H1 (cell line): Measurements from ENCODE around the gene TCHP. TPM values are rescaled to one million over a fixed set of nuclear protein-coding genes. Genes with fewer than 3 reads are reported as not detected.

Source experiments
- CTCF ChIA-PET: fragments of 300-600 bp; sonication (Branson Sonifier 250); formaldehyde crosslinking; loops from one replicate; lab custom pipeline; 2021; ENCODE audit not compliant: partially characterized antibody; lab: Charles Lee
- POLR2A ChIA-PET: fragments of 300-600 bp; sonication (Branson Sonifier 250); formaldehyde crosslinking; loops from one replicate; lab custom pipeline; 2021; ENCODE audit warnings: inconsistent platforms; ENCODE audit not compliant: partially characterized antibody; lab: Charles Lee
- DNase-seq, 2 experiments: peaks; one replicate each; pipeline versions ENCODE4 v3.0.0 to v3.0.0-alpha.2; 2010 to 2022; ENCODE audit warnings: low spot score in 2 of 2, low read depth in 1 of 2, mixed read lengths in 1 of 2
- FAIRE-seq: peaks from 2 replicates; lab custom pipeline; 2011; peaks lifted over from hg19 to GRCh38; lab: Jason Lieb, UNC
- H2AFZ ChIP-seq: 2 replicates; pipeline ENCODE4 v1.8.1; 2012; ENCODE audit warnings: low read length, inconsistent platforms
- H2AK5ac ChIP-seq: 2 replicates; pipeline ENCODE4 v1.6.1; 2013; ENCODE audit warnings: low read depth, low read length
- H2BK120ac ChIP-seq: replicated peaks from 2 replicates; pipeline ENCODE3; 2013; ENCODE audit warnings: low read depth, low read length, inconsistent platforms
- H2BK12ac ChIP-seq: 2 replicates; pipeline ENCODE4 v1.6.1; 2013; ENCODE audit warnings: low read depth, low read length
- H2BK15ac ChIP-seq: 2 replicates; pipeline ENCODE4 v1.6.1; 2013; ENCODE audit warnings: low read length
- H2BK20ac ChIP-seq: 2 replicates; pipeline ENCODE4 v1.6.1; 2013; ENCODE audit warnings: low read length
- H2BK5ac ChIP-seq: 2 replicates; pipeline ENCODE4 v1.6.1; 2013; ENCODE audit warnings: low read depth, low read length
- H3K14ac ChIP-seq: 2 replicates; pipeline ENCODE4 v1.6.1; 2013; ENCODE audit warnings: inconsistent platforms; ENCODE audit not compliant: insufficient read length
- H3K18ac ChIP-seq: 2 replicates; pipeline ENCODE4 v1.6.1; 2013; ENCODE audit warnings: low read length; ENCODE audit errors: extremely low read depth
- H3K23ac ChIP-seq: 2 replicates; pipeline ENCODE4 v1.6.1; 2013; ENCODE audit warnings: inconsistent platforms; ENCODE audit not compliant: insufficient read length
- H3K23me2 ChIP-seq: 2 replicates; pipeline ENCODE4 v1.6.1; 2013; ENCODE audit warnings: low read depth, low read length
- H3K27ac ChIP-seq: 2 replicates; pipeline ENCODE4 v1.6.1; 2011; ENCODE audit warnings: low read depth, low read length, inconsistent platforms
- H3K27me3 ChIP-seq, 4 experiments: replicated peaks in 1 of 4; 1 replicate in 1 of 4; 2 replicates in 3 of 4; pipeline versions ENCODE4 v1.6.1 to v1.8.1; 2011 to 2013; ENCODE audit warnings: low read length in 3 of 4, mild to moderate bottlenecking in 3 of 4, inconsistent platforms in 2 of 4, mixed read lengths in 2 of 4, moderate library complexity in 1 of 4; ENCODE audit not compliant: control insufficient read depth in 3 of 4, insufficient read depth in 3 of 4; ENCODE audit errors: extremely low read depth in 1 of 4
- H3K36me3 ChIP-seq, 4 experiments: 2 replicates each; pipeline versions ENCODE4 v1.6.1 to v1.8.1; 2011 to 2013; ENCODE audit warnings: mild to moderate bottlenecking in 4 of 4, low read length in 3 of 4, moderate library complexity in 2 of 4, control low read depth in 1 of 4, inconsistent platforms in 1 of 4; ENCODE audit not compliant: insufficient read depth in 4 of 4, control insufficient read depth in 2 of 4
- H3K4ac ChIP-seq: replicated peaks from 2 replicates; pipeline ENCODE3; 2013; ENCODE audit warnings: low read length, low read depth, mixed read lengths, inconsistent platforms; ENCODE audit not compliant: insufficient read length
- H3K4me1 ChIP-seq, 4 experiments: replicated peaks in 1 of 4; 1 replicate in 1 of 4; 2 replicates in 3 of 4; pipeline versions ENCODE4 v1.6.1 to v1.8.1; 2011 to 2013; ENCODE audit warnings: low read length in 3 of 4, inconsistent platforms in 2 of 4, mixed read lengths in 1 of 4; ENCODE audit not compliant: insufficient read depth in 4 of 4, control insufficient read depth in 3 of 4
- H3K4me2 ChIP-seq, 2 experiments: 2 replicates each; pipeline versions ENCODE4 v1.6.1 to v1.8.1; 2011 to 2013; ENCODE audit warnings: low read depth in 2 of 2, low read length in 2 of 2, control low read depth in 1 of 2, inconsistent platforms in 1 of 2, mild to moderate bottlenecking in 1 of 2; ENCODE audit not compliant: insufficient read depth in 1 of 2
- H3K4me3 ChIP-seq, 4 experiments: fragments of 200-600, 300-600 bp in 1 of 4; sonication (generic), shearing (Covaris generic), sonication (Bioruptor Twin) in 1 of 4; 2 replicates each; pipeline versions ENCODE4 v1.5.1 to v1.8.1; 2011 to 2016; ENCODE audit warnings: low read length in 4 of 4, low read depth in 3 of 4, control low read depth in 2 of 4, inconsistent platforms in 2 of 4, mild to moderate bottlenecking in 2 of 4, mixed read lengths in 1 of 4, moderate library complexity in 1 of 4; ENCODE audit not compliant: insufficient read depth in 2 of 4; ENCODE audit errors: extremely low read depth in 1 of 4
- H3K56ac ChIP-seq: replicated peaks from 2 replicates; pipeline ENCODE3; 2013; ENCODE audit warnings: low read depth, mild to moderate bottlenecking, mixed read lengths, low read length, inconsistent platforms; ENCODE audit not compliant: insufficient read length
- H3K79me1 ChIP-seq: 2 replicates; pipeline ENCODE4 v1.6.1; 2013; ENCODE audit warnings: low read depth, low read length, control low read depth
- H3K79me2 ChIP-seq, 2 experiments: 2 replicates each; pipeline versions ENCODE4 v1.6.1 to v1.8.1; 2012 to 2013; ENCODE audit warnings: low read length in 2 of 2, mild to moderate bottlenecking in 2 of 2, inconsistent platforms in 1 of 2; ENCODE audit not compliant: insufficient read depth in 2 of 2, control insufficient read depth in 1 of 2
- H3K9ac ChIP-seq, 4 experiments: replicated peaks in 1 of 4; 1 replicate in 1 of 4; 2 replicates in 3 of 4; pipeline versions ENCODE4 v1.6.1 to v1.8.1; 2011 to 2013; ENCODE audit warnings: low read depth in 3 of 4, low read length in 3 of 4, control low read depth in 2 of 4, mild to moderate bottlenecking in 2 of 4, moderate library complexity in 2 of 4, inconsistent platforms in 1 of 4; ENCODE audit errors: extremely low read depth in 1 of 4
- H3K9me3 ChIP-seq, 2 experiments: 2 replicates each; pipeline versions ENCODE4 v1.6.1 to v1.8.1; 2012 to 2013; ENCODE audit warnings: mild to moderate bottlenecking in 2 of 2, moderate library complexity in 2 of 2, control low read depth in 1 of 2, inconsistent platforms in 1 of 2, low read depth in 1 of 2, low read length in 1 of 2, mixed read lengths in 1 of 2; ENCODE audit not compliant: insufficient read depth in 2 of 2
- H4K20me1 ChIP-seq, 2 experiments: replicated peaks in 1 of 2; 2 replicates each; pipeline versions ENCODE3 to v1.8.1; 2011 to 2013; ENCODE audit warnings: inconsistent platforms in 2 of 2, low read length in 2 of 2, mild to moderate bottlenecking in 1 of 2; ENCODE audit not compliant: insufficient read depth in 2 of 2, control insufficient read depth in 1 of 2
- H4K5ac ChIP-seq: 2 replicates; pipeline ENCODE4 v1.6.1; 2013; ENCODE audit warnings: low read length, low read depth, mixed read lengths, inconsistent platforms; ENCODE audit not compliant: insufficient read length
- H4K8ac ChIP-seq: 2 replicates; pipeline ENCODE4 v1.8.0; 2013; ENCODE audit warnings: mild to moderate bottlenecking, moderate library complexity, low read length, inconsistent platforms; ENCODE audit not compliant: insufficient read depth; ENCODE audit errors: extremely low read depth
- H4K91ac ChIP-seq: replicated peaks from 2 replicates; pipeline ENCODE3; 2013; ENCODE audit warnings: low read length, mixed read lengths, inconsistent platforms; ENCODE audit not compliant: insufficient read length
- BRCA1 ChIP-seq: IDR thresholded peaks from 2 replicates; pipeline ENCODE4 v1.6.1; 2012; ENCODE audit warnings: low read depth, low read length, improper control_type of control experiment
- EZH2 ChIP-seq: fragments of 200-600 bp; sonication (generic); IDR thresholded peaks from 2 replicates; pipeline ENCODE4 v1.7.1; 2012; ENCODE audit warnings: low read depth, mild to moderate bottlenecking, moderate library complexity, low read length, inconsistent platforms; ENCODE audit not compliant: severe bottlenecking
- GTF2F1 ChIP-seq: IDR thresholded peaks from 2 replicates; pipeline ENCODE4 v1.6.1; 2012; ENCODE audit warnings: low read depth, low read length, improper control_type of control experiment, borderline replicate concordance
- ZNF274 ChIP-seq: IDR thresholded peaks from 2 replicates; pipeline ENCODE4 v1.7.0; 2012; ENCODE audit warnings: low read length, borderline replicate concordance; ENCODE audit errors: extremely low read depth
- WGBS, 2 experiments: shearing (Covaris generic) in 1 of 2; methylation state at CpG; one replicate each; pipeline versions ENCODE4 v1.1.6 to v1.1.7; 2013 to 2015; ENCODE audit warnings: low lambda C conversion rate in 2 of 2, mixed read lengths in 2 of 2, inconsistent platforms in 1 of 2, low coverage in 1 of 2, missing lambda C conversion rate in 1 of 2; ENCODE audit not compliant: insufficient replicate concordance in 2 of 2, insufficient coverage in 1 of 2, insufficient read length in 1 of 2; ENCODE audit errors: extremely low coverage in 1 of 2, missing lambda C conversion rate in 1 of 2; 5-methylcytosine and 5-hydroxymethylcytosine counted together
- polyA plus RNA-seq, 7 experiments: library from polyadenylated mRNA; depleted of rRNA in 3 of 7; stranded (reverse) in 5 of 7; unstranded in 2 of 7; fragments of >200 nt in 5 of 7; fragments of 200-250 nt in 2 of 7; gene quantifications; 1 replicate in 5 of 7; 2 replicates in 1 of 7; 4 replicates in 1 of 7; pipeline versions ENCODE4 v1.2.1 to v1.2.3, GENCODE V29; 2011 to 2013; ENCODE audit warnings: missing spikeins in 2 of 7, mixed read lengths in 2 of 7
- total RNA-seq: library from RNA; stranded (reverse); fragmentation: NEBNext Ultra II Directional; extraction: Animal tissue kit (Norgen Biotek cat#: 25700); gene quantifications from 2 replicates; pipeline ENCODE4 v1.2.1, GENCODE V29; 2021

Gene TCHP
- total and polyA plus RNA-seq, 2 of the 8 experiments (the other 6 are each of a cell fraction or from before 2014, with no cell fraction given), result 2.8 to 4.5 TPM

GRCh38 chr12:109930028-109930800, 30.1 kb downstream of the TCHP start:
- no peaks in the 10 kb centered on the region; a peak in 1 of 7 replicates for H3K4me1 ChIP-seq
- no peak for DNase-seq
- no peak overlapping the region for H2BK120ac ChIP-seq
- FAIRE-seq, result no peak
- H3K56ac ChIP-seq, result no peak overlapping the region
- H3K18ac ChIP-seq, result no peak overlapping the region
- no peak overlapping the region for H4K5ac ChIP-seq
- H3K27me3 ChIP-seq, result no peaks in the 10 kb centered on the region
- H3K27ac ChIP-seq, result no peak overlapping the region
- no peak overlapping the region for H2BK5ac ChIP-seq
- no peaks in the 10 kb centered on the region for H4K20me1 ChIP-seq
- H2AFZ ChIP-seq, result no peak overlapping the region
- no peaks in the 10 kb centered on the region for H3K79me1 ChIP-seq
- no peak overlapping the region for H4K91ac ChIP-seq
- no peak overlapping the region for H4K8ac ChIP-seq
- no peak overlapping the region for H3K4me3 ChIP-seq
- H3K36me3 ChIP-seq, result peaks cover 3 to 15% (median 7%) of the 10 kb centered on the region in 4 experiments; a peak in 6 of 8 replicates
- no peak overlapping the region for H2BK12ac ChIP-seq
- H2AK5ac ChIP-seq, result no peak overlapping the region
- no peaks in the 10 kb centered on the region for H3K9me3 ChIP-seq
- H3K9ac ChIP-seq, result no peak overlapping the region
- no peak overlapping the region for H3K14ac ChIP-seq
- H3K4ac ChIP-seq, result no peak overlapping the region
- no peak overlapping the region for H2BK15ac ChIP-seq
- 88% methylated on average over 16 of the region's 16 CpGs; no CpG with 5 or more reads in 1 of the 2 experiments for WGBS, 2 experiments
- CTCF ChIA-PET, result interaction anchor here (0.8 to 10.4 kb wide), 9 partner anchors 8 to 106 kb away, joined by 3 to 114 read pairs (median 5); no protein-coding TSS in a partner anchor
- no peak overlapping the region for H3K4me2 ChIP-seq
- H3K23ac ChIP-seq, result no peak overlapping the region
- no peaks in the 10 kb centered on the region for H3K79me2 ChIP-seq
- no peaks in the 10 kb centered on the region for H3K23me2 ChIP-seq
- H2BK20ac ChIP-seq, result no peak overlapping the region
- POLR2A ChIA-PET, result no interaction called here
- TF ChIP-seq GTF2F1, result no peak
- no peak for TF ChIP-seq EZH2
- TF ChIP-seq BRCA1, result no peak
- no peak for TF ChIP-seq ZNF274
